Neural cell (in vitro differentiated cells): Measurements from ENCODE around the gene RADX. TPM values are rescaled to one million over a fixed set of nuclear protein-coding genes. Genes with fewer than 3 reads are reported as not detected.

Source experiments
- H2AFZ ChIP-seq: fragments of 200-600, 300-800 bp; sonication (generic), shearing (Covaris generic); 2 replicates; pipeline ENCODE4 v1.6.0; 2014; ENCODE audit warnings: low read depth, mild to moderate bottlenecking, antibody characterized with exemption, low read length, moderate library complexity
- H3F3A ChIP-seq: fragments of 200-600 bp; shearing (Covaris generic); 2 replicates; pipeline ENCODE4 v1.6.1; 2016; ENCODE audit warnings: mild to moderate bottlenecking, moderate library complexity, mixed read lengths, antibody characterized with exemption, low read length; ENCODE audit not compliant: insufficient read depth, poor library complexity, severe bottlenecking
- H3K27ac ChIP-seq: fragments of 200-600, 300-800 bp; sonication (generic), shearing (Covaris generic); 2 replicates; pipeline ENCODE4 v1.5.1; 2014; ENCODE audit warnings: mild to moderate bottlenecking, low read length, moderate library complexity
- H3K27me3 ChIP-seq: fragments of 300-800, 200-600 bp; sonication (generic), shearing (Covaris generic); 2 replicates; pipeline ENCODE4 v1.6.0; 2014; ENCODE audit warnings: mild to moderate bottlenecking, low read depth, low read length, moderate library complexity; ENCODE audit not compliant: insufficient read depth
- H3K36me3 ChIP-seq: fragments of 300-800, 200-600 bp; sonication (generic), shearing (Covaris generic); 2 replicates; pipeline ENCODE4 v1.5.1; 2014; ENCODE audit warnings: mild to moderate bottlenecking, antibody characterized with exemption, low read length, moderate library complexity; ENCODE audit not compliant: insufficient read depth
- H3K4me2 ChIP-seq: fragments of 300-800, 200-600 bp; sonication (generic), shearing (Covaris generic); 2 replicates; pipeline ENCODE4 v1.6.0; 2014; ENCODE audit warnings: mild to moderate bottlenecking, low read length
- H3K4me3 ChIP-seq: fragments of 300-800, 200-600 bp; sonication (generic), shearing (Covaris generic); 2 replicates; pipeline ENCODE4 v1.5.1; 2014; ENCODE audit warnings: mild to moderate bottlenecking, low read length, moderate library complexity
- H3K79me2 ChIP-seq: fragments of 200-600 bp; shearing (Covaris generic); replicated peaks from 2 replicates; pipeline ENCODE4 v1.6.0; 2014; ENCODE audit warnings: mild to moderate bottlenecking, low read length, moderate library complexity; ENCODE audit not compliant: insufficient read depth
- H3K9ac ChIP-seq: fragments of 300-800, 200-600 bp; sonication (generic), shearing (Covaris generic); 2 replicates; pipeline ENCODE4 v1.6.1; 2016; ENCODE audit warnings: mild to moderate bottlenecking, low read length, mixed read lengths
- H3K9me2 ChIP-seq: fragments of 200-600 bp; shearing (Covaris generic); 2 replicates; pipeline ENCODE4 v1.6.1; 2016; ENCODE audit warnings: mild to moderate bottlenecking, low read length, mixed read lengths; ENCODE audit not compliant: insufficient read depth
- H3K9me3 ChIP-seq: fragments of 200-600, 300-800 bp; sonication (generic), shearing (Covaris generic); 2 replicates; pipeline ENCODE4 v1.6.1; 2016; ENCODE audit warnings: mild to moderate bottlenecking, mixed run types, low read length, moderate library complexity, mixed read lengths
- H4K20me1 ChIP-seq: fragments of 200-600 bp; shearing (Covaris generic); 2 replicates; pipeline ENCODE4 v1.6.1; 2016; ENCODE audit warnings: mild to moderate bottlenecking, mixed run types; ENCODE audit not compliant: insufficient read depth
- EP300 ChIP-seq: fragments of 450-650 bp; conservative IDR thresholded peaks from 2 replicates; pipeline ENCODE4 v1.6.1; 2014; ENCODE audit warnings: antibody characterized with exemption, mild to moderate bottlenecking, moderate library complexity; ENCODE audit not compliant: poor library complexity, severe bottlenecking
- EZH2 ChIP-seq: fragments of 200-600, 300-800 bp; shearing (Covaris generic), sonication (generic); IDR thresholded peaks from 2 replicates; pipeline ENCODE4 v1.6.1; 2014; ENCODE audit warnings: antibody characterized with exemption, low read length, borderline replicate concordance, mild to moderate bottlenecking; ENCODE audit not compliant: insufficient read depth, poor library complexity, severe bottlenecking
- MXI1 ChIP-seq: fragments of 450-650 bp; conservative IDR thresholded peaks from 2 replicates; pipeline ENCODE4 v1.6.1; 2014; ENCODE audit warnings: antibody characterized with exemption, mild to moderate bottlenecking; ENCODE audit not compliant: poor library complexity, severe bottlenecking
- POLR2AphosphoS5 ChIP-seq: IDR thresholded peaks from 2 replicates; pipeline ENCODE4 v1.6.1; 2012
- RAD21 ChIP-seq: fragments of 450-650 bp; conservative IDR thresholded peaks from 2 replicates; pipeline ENCODE4 v1.6.1; 2014; ENCODE audit warnings: antibody characterized with exemption, mild to moderate bottlenecking, moderate library complexity
- SMC3 ChIP-seq: fragments of 450-650 bp; conservative IDR thresholded peaks from 2 replicates; pipeline ENCODE4 v1.6.1; 2014; ENCODE audit warnings: antibody characterized with exemption, mild to moderate bottlenecking, moderate library complexity; ENCODE audit not compliant: poor library complexity
- TAF1 ChIP-seq: IDR thresholded peaks from 2 replicates; pipeline ENCODE4 v1.6.1; 2012; ENCODE audit warnings: low read depth
- polyA plus RNA-seq: library from polyadenylated mRNA; depleted of rRNA; stranded (reverse); fragments of >200 nt; gene quantifications from 2 replicates; pipeline ENCODE4 v1.2.3, GENCODE V29; 2014
- small RNA-seq, 3 experiments: library from RNA; depleted of rRNA; stranded (forward); fragments of <200 nt; gene quantifications; one replicate each; pipeline ENCODE3, GENCODE V24; 2012
- TF ChIP-seq, protein P1 (sequence below): fragments of 450-650 bp; IDR thresholded peaks from 2 replicates; pipeline ENCODE4 v1.5.1; 2014; ENCODE audit warnings: antibody characterized with exemption, mild to moderate bottlenecking, moderate library complexity; ENCODE audit not compliant: poor library complexity, severe bottlenecking
- TF ChIP-seq, protein P2 (sequence below): IDR thresholded peaks from 2 replicates; pipeline ENCODE4 v1.6.1; 2012; ENCODE audit warnings: borderline replicate concordance

Gene RADX
- polyA plus RNA-seq, 1 donor from 2014 or later, result 78.9 TPM

DNA sequence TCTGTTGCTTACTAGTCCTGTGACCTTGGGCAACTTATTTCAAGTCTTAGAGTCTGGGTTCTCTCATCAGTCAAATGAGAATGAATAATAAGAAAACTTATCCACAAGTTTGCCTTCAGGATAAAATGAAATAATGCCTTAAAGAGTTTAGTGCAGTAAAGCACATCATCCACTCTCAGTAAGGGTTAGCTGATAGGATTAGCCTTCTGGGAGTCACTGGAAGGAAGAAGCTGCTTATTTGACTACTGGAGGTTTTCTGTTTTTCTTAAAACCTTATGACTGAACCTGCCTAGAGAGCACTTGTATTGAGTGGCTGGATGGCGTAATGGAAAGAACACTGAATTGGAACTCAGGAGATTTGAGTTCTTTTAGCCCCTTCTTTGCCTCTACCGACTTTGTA, 116.6 kb downstream of the RADX start:
- H3K9me2 ChIP-seq, result no peaks in the 10 kb centered on the region
- no peaks in the 10 kb centered on the region for H3K36me3 ChIP-seq
- H3K4me3 ChIP-seq, result no peak overlapping the region
- no peak overlapping the region for H3K9ac ChIP-seq
- no peaks in the 10 kb centered on the region for H3K79me2 ChIP-seq
- H3K27me3 ChIP-seq, result peaks cover 17% of the 10 kb centered on the region
- H3F3A ChIP-seq, result no peaks in the 10 kb centered on the region
- no peaks in the 10 kb centered on the region for H4K20me1 ChIP-seq
- no peaks in the 10 kb centered on the region for H3K9me3 ChIP-seq
- H3K27ac ChIP-seq, result no peak overlapping the region
- TF ChIP-seq, protein P1, sequence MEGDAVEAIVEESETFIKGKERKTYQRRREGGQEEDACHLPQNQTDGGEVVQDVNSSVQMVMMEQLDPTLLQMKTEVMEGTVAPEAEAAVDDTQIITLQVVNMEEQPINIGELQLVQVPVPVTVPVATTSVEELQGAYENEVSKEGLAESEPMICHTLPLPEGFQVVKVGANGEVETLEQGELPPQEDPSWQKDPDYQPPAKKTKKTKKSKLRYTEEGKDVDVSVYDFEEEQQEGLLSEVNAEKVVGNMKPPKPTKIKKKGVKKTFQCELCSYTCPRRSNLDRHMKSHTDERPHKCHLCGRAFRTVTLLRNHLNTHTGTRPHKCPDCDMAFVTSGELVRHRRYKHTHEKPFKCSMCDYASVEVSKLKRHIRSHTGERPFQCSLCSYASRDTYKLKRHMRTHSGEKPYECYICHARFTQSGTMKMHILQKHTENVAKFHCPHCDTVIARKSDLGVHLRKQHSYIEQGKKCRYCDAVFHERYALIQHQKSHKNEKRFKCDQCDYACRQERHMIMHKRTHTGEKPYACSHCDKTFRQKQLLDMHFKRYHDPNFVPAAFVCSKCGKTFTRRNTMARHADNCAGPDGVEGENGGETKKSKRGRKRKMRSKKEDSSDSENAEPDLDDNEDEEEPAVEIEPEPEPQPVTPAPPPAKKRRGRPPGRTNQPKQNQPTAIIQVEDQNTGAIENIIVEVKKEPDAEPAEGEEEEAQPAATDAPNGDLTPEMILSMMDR, result no peak
- TF ChIP-seq EP300, result no peak
- no peak for TF ChIP-seq TAF1
- no peak for TF ChIP-seq RAD21
- TF ChIP-seq, protein P2, sequence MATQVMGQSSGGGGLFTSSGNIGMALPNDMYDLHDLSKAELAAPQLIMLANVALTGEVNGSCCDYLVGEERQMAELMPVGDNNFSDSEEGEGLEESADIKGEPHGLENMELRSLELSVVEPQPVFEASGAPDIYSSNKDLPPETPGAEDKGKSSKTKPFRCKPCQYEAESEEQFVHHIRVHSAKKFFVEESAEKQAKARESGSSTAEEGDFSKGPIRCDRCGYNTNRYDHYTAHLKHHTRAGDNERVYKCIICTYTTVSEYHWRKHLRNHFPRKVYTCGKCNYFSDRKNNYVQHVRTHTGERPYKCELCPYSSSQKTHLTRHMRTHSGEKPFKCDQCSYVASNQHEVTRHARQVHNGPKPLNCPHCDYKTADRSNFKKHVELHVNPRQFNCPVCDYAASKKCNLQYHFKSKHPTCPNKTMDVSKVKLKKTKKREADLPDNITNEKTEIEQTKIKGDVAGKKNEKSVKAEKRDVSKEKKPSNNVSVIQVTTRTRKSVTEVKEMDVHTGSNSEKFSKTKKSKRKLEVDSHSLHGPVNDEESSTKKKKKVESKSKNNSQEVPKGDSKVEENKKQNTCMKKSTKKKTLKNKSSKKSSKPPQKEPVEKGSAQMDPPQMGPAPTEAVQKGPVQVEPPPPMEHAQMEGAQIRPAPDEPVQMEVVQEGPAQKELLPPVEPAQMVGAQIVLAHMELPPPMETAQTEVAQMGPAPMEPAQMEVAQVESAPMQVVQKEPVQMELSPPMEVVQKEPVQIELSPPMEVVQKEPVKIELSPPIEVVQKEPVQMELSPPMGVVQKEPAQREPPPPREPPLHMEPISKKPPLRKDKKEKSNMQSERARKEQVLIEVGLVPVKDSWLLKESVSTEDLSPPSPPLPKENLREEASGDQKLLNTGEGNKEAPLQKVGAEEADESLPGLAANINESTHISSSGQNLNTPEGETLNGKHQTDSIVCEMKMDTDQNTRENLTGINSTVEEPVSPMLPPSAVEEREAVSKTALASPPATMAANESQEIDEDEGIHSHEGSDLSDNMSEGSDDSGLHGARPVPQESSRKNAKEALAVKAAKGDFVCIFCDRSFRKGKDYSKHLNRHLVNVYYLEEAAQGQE, result no peak
- TF ChIP-seq SMC3, result no peak
- no peak for TF ChIP-seq POLR2AphosphoS5
- no peak for TF ChIP-seq MXI1
- TF ChIP-seq EZH2, result no peak
- no peak overlapping the region for H3K4me2 ChIP-seq
- H2AFZ ChIP-seq, result no peak overlapping the region

Small RNAs within 50 kb of the gene (small RNA-seq; reads per million reads assigned to genes)
- 0 reads per million in 3 experiments for gene AL590808.1
- 0 to 0.73 (median 0.03) reads per million in 3 experiments for gene MIR548AN

Other genes with a start within 250 kb of the RADX start
- 0.72 and 0.78 TPM in 2 replicates for gene RNF128, start 114.7 kb downstream of the RADX start, polyA plus RNA-seq
- 0.14 and 2.1 TPM in 2 replicates for gene TBC1D8B, start 190.7 kb downstream of the RADX start, polyA plus RNA-seq